HEK293 (cell line): ENCODE measurements around the gene GSK3B.

ENCODE experiments used
- CTCF ChIP-seq: fragments of 450-650 bp; formaldehyde crosslinking; IDR thresholded peaks from 2 replicates; pipeline ENCODE4 v1.5.1; 2016; ENCODE audit warnings: missing biosample characterization, missing genetic modification characterization
- PATZ1 ChIP-seq: fragments of 450-650 bp; formaldehyde crosslinking; IDR thresholded peaks from 2 replicates; pipeline ENCODE4 v1.5.1; 2016; ENCODE audit warnings: missing biosample characterization, missing genetic modification characterization
- SP2 ChIP-seq: fragments of 450-650 bp; formaldehyde crosslinking; IDR thresholded peaks from 2 replicates; pipeline ENCODE4 v1.5.1; 2016; ENCODE audit warnings: missing biosample characterization, missing genetic modification characterization
- YY1 ChIP-seq: fragments of 450-650 bp; formaldehyde crosslinking; IDR thresholded peaks from 2 replicates; pipeline ENCODE4 v1.5.1; 2018; ENCODE audit warnings: missing biosample characterization, missing genetic modification characterization
- ZBTB11 ChIP-seq: fragments of 450-650 bp; formaldehyde crosslinking; conservative IDR thresholded peaks from 2 replicates; pipeline ENCODE4 v1.5.1; 2016; ENCODE audit warnings: low read depth, missing biosample characterization, missing genetic modification characterization
- ZNF174 ChIP-seq: fragments of 450-650 bp; formaldehyde crosslinking; IDR thresholded peaks from 2 replicates; pipeline ENCODE4 v1.5.0; 2017; ENCODE audit warnings: missing biosample characterization, mild to moderate bottlenecking, missing genetic modification characterization
- ZNF274 ChIP-seq, 2 experiments: fragments of 200-500 bp in 1 of 2; fragments of 450-650 bp in 1 of 2; sonication (Bioruptor generic) in 1 of 2; formaldehyde crosslinking in 1 of 2; IDR thresholded peaks; 2 replicates each; pipeline versions ENCODE4 v1.5.1 to v1.6.1; 2014 to 2016; ENCODE audit warnings: borderline replicate concordance in 1 of 2, inconsistent platforms in 1 of 2, low read length in 1 of 2, missing biosample characterization in 1 of 2, missing genetic modification characterization in 1 of 2
- ZNF324 ChIP-seq: fragments of 450-650 bp; formaldehyde crosslinking; IDR thresholded peaks from 2 replicates; pipeline ENCODE4 v1.5.1; 2016; ENCODE audit warnings: missing biosample characterization, missing genetic modification characterization
- ZNF416 ChIP-seq: fragments of 450-650 bp; formaldehyde crosslinking; IDR thresholded peaks from 2 replicates; pipeline ENCODE4 v1.5.1; 2016; ENCODE audit warnings: missing biosample characterization, missing genetic modification characterization
- ZNF473 ChIP-seq: fragments of 450-650 bp; formaldehyde crosslinking; IDR thresholded peaks from 2 replicates; pipeline ENCODE4 v1.5.1; 2017; ENCODE audit warnings: missing biosample characterization, missing genetic modification characterization
- ZSCAN16 ChIP-seq: fragments of 450-650 bp; formaldehyde crosslinking; IDR thresholded peaks from 2 replicates; pipeline ENCODE4 v1.5.1; 2016; ENCODE audit warnings: missing biosample characterization, missing genetic modification characterization
- ZSCAN5A ChIP-seq: fragments of 450-650 bp; formaldehyde crosslinking; IDR thresholded peaks from 2 replicates; pipeline ENCODE4 v1.5.1; 2016; ENCODE audit warnings: missing biosample characterization, missing genetic modification characterization

GRCh38 chr3:119939077-119939476 lies 155.2 kb downstream of the GSK3B start:
- no peak for TF ChIP-seq CTCF
- TF ChIP-seq ZBTB11 (tag by site-specific recombination), result no peak
- no peak for TF ChIP-seq ZNF324 (tag by site-specific recombination)
- TF ChIP-seq ZNF274 (IDR thresholded peaks at IDR 0.05; ENCODE audit: low read length), result no peak
- no peak for TF ChIP-seq ZNF274 (tag by site-specific recombination; IDR thresholded peaks at IDR 0.05; ENCODE audit: borderline replicate concordance)
- TF ChIP-seq ZNF473, result no peak
- TF ChIP-seq YY1 (tag by site-specific recombination), result no peak
- no peak for TF ChIP-seq ZNF416 (tag by site-specific recombination)
- no peak for TF ChIP-seq PATZ1 (tag by site-specific recombination)
- TF ChIP-seq SP2 (tag by site-specific recombination), result no peak
- no peak for TF ChIP-seq ZSCAN16 (tag by site-specific recombination)
- no peak for TF ChIP-seq ZNF174 (tag by site-specific recombination)
- TF ChIP-seq ZSCAN5A (tag by site-specific recombination), result no peak
